Upper lobe of right lung (tissue), 1 donor: Measurements from ENCODE around the gene COL9A1. TPM values are rescaled to one million over a fixed set of nuclear protein-coding genes. Genes with fewer than 3 reads are reported as not detected.

ENCODE experiments used
- ATAC-seq: fragments of 200-7000 bp; cut with Tn5 transposase; one replicate; pipeline ENCODE4 v1.9.1; 2020; ENCODE audit warnings: mild to moderate bottlenecking, moderate library complexity
- DNase-seq: peaks from one replicate; pipeline ENCODE4 v3.0.0-alpha.2; 2020
- H3K27ac ChIP-seq: fragments of 200-600 bp; one replicate; pipeline ENCODE4 v1.8.0; 2022
- H3K27me3 ChIP-seq: fragments of 200-600 bp; one replicate; pipeline ENCODE4 v1.8.0; 2022; ENCODE audit warnings: mild to moderate bottlenecking
- H3K36me3 ChIP-seq: fragments of 200-600 bp; one replicate; pipeline ENCODE4 v1.8.0; 2022
- H3K4me1 ChIP-seq: fragments of 200-600 bp; one replicate; pipeline ENCODE4 v1.8.0; 2022
- H3K4me3 ChIP-seq: fragments of 200-600 bp; one replicate; pipeline ENCODE4 v1.8.0; 2022; ENCODE audit warnings: mild to moderate bottlenecking
- H3K9me3 ChIP-seq: fragments of 200-600 bp; one replicate; pipeline ENCODE4 v1.8.0; 2022
- intact Hi-C: fragments of 100-400 bp; cut with DNase I; formaldehyde crosslinking; loops from one replicate; pipeline ENCODE4 v1.11.0; 2022
- total RNA-seq: library from RNA; stranded (reverse); fragmentation: NEBNext Ultra II Directional; extraction: Animal tissue kit (Norgen Biotek cat#: 25700); gene quantifications from one replicate; pipeline ENCODE4 v1.2.1, GENCODE V29; 2021
- TF ChIP-seq, protein P1 (sequence below): fragments of 200-600 bp; IDR thresholded peaks from one replicate; pipeline ENCODE4 v1.8.0; 2022; ENCODE audit warnings: antibody characterized with exemption
- donor health status: DM: no; HTN: yes; CAD: no; lungs with severe emphysema.

Gene COL9A1
- total RNA-seq, 1 donor from 2014 or later = not detected

DNA sequence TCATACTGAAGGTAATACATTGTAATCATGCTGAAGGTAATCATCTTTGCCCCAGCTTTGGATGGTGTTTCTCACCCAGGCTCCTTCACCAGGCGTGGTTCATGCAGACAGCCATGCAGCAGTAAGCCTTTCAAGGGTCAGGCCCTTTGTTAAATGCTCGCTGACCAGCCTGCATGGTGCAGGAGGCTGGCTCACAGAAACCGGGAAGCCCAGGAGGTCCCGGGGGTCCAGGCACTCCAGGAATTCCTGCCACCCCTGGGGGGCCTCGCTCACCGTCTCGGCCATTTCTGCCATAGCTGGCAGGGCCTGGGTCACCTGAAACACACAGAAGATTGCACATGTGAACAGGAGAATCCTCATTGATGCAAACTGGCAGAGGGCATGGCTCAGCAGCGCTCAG lies 86.1 kb downstream of the COL9A1 start:
- TF ChIP-seq, protein P1, sequence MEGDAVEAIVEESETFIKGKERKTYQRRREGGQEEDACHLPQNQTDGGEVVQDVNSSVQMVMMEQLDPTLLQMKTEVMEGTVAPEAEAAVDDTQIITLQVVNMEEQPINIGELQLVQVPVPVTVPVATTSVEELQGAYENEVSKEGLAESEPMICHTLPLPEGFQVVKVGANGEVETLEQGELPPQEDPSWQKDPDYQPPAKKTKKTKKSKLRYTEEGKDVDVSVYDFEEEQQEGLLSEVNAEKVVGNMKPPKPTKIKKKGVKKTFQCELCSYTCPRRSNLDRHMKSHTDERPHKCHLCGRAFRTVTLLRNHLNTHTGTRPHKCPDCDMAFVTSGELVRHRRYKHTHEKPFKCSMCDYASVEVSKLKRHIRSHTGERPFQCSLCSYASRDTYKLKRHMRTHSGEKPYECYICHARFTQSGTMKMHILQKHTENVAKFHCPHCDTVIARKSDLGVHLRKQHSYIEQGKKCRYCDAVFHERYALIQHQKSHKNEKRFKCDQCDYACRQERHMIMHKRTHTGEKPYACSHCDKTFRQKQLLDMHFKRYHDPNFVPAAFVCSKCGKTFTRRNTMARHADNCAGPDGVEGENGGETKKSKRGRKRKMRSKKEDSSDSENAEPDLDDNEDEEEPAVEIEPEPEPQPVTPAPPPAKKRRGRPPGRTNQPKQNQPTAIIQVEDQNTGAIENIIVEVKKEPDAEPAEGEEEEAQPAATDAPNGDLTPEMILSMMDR = no peak
- Histone ChIP-seq H3K9me3 (no peaks in the 10 kb centered on the region), H3K36me3 (no peaks in the 10 kb centered on the region), H3K27ac (no peak overlapping the region), H3K4me1 (no peaks in the 10 kb centered on the region), H3K4me3 (no peak overlapping the region), H3K27me3 (peaks cover 5% of the 10 kb centered on the region)
- ATAC-seq = no peak
- no peak for DNase-seq
- intact Hi-C loops = no loop called here

DNA sequence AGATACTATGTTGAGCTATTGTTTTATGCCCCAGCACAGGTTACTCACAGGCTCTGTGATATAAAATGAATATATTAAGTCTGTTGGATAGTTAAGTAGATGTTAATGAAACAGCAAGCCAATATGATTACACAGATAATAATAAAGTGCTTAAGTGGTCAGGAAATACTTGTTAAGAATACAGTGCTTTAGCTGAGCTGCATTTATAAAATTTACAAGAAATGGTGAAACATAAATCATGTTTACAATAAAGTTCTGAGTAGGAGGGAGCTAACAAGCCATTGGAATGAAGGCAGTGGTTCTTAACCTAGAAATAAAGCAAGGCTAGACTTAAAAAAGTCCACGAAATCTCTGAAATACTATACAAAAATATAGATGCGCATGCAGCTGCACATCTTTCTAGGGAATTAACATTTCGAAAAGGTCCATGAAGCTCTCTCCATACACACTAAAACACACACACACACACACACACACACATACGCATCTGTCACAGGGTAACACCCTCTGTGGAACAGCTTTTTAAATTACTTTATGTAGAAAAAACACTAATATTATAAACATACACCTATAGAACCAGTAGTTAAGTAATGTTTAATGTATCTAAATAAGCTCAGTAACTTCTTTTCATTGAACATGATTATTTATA lies 87.3 kb downstream of the COL9A1 start:
- DNase-seq (no peak), ATAC-seq (no peak)
- Histone ChIP-seq H3K36me3 (no peaks in the 10 kb centered on the region), H3K9me3 (no peaks in the 10 kb centered on the region), H3K27ac (no peak overlapping the region), H3K27me3 (peaks cover 5% of the 10 kb centered on the region), H3K4me3 (no peak overlapping the region), H3K4me1 (no peaks in the 10 kb centered on the region)
- TF ChIP-seq, protein P1 = no peak
- intact Hi-C loops = no loop called here

DNA sequence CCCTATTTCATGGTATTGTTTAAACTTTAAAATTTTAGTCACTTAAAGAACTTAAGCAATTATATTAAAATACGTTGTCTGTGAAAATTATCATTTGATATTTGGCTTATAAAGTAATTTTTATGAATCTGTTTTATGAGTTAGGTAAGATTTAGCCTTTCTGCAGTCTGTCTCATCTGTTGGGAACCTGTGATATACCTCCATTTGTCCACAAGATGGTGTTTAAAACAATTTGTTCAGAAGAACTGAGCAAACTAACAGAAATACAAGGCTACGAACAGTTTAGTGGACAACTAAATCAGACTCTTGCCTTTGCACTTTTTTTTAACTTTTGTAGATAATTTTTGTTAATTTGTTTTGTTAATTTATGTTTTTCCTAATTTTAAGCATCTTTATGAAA lies 92.4 kb downstream of the COL9A1 start:
- H3K4me3 ChIP-seq = no peak overlapping the region
- ATAC-seq = no peak
- intact Hi-C loops = no loop called here

DNA sequence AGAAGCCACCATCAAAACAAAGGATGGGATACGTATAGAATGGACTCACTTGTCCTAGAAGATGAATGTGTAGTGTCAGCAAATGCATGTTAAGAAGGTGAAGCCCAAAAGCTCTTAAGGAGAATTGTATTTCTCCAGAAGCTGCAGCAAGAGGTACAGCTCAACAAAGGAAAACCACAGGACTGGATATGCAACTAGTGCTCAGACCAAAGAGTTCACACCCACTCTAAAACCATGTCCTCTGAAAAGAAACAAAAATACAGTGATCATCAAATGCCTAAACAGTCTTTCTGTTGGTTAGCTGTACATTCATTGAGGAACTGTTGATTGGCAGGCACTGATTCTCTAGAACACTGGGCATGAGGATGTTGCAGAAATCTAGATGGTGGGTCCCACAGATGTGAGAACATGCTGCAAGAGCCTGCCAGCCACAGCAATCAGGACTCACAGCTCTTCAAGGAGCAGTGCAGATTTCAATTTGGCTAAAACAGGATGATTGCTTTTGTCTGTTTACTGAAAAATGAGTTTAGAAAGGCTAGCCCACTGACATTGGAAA lies 94.6 kb downstream of the COL9A1 start:
- intact Hi-C loops = no loop called here
- H3K4me1 ChIP-seq = no peaks in the 10 kb centered on the region
- no peak overlapping the region for H3K4me3 ChIP-seq
- ATAC-seq (no peak), DNase-seq (no peak)
- no peaks in the 10 kb centered on the region for H3K36me3 ChIP-seq
- peaks cover 5% of the 10 kb centered on the region for H3K27me3 ChIP-seq
- no peaks in the 10 kb centered on the region for H3K9me3 ChIP-seq
- no peak overlapping the region for H3K27ac ChIP-seq
- TF ChIP-seq, protein P1 = no peak

More for the DNA sequence above, 92.4 kb downstream of the COL9A1 start:
- H3K27me3 ChIP-seq = peaks cover 5% of the 10 kb centered on the region
- no peaks in the 10 kb centered on the region for H3K36me3 ChIP-seq
- no peaks in the 10 kb centered on the region for H3K4me1 ChIP-seq
- TF ChIP-seq, protein P1 = no peak
- no peaks in the 10 kb centered on the region for H3K9me3 ChIP-seq
- no peak for DNase-seq
- no peak overlapping the region for H3K27ac ChIP-seq

DNA sequence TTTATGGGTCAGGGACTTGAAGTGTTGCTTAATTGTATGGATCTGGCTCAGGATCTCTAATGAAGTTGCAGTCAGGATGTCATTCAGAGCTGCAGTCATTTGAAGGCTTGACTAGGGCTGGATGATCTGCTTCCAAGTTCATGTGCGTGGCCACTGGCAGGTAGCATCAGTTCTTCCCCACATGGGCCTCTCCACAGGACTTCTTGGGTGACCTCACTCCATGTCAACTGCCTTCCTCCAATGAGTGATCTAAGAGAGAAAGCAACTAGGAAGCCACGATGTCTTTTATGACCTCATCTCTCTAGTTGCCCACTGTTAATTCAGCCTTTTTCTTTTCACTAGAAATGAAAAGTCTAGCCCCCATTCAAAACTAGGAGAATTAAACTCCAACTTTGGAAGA lies 104.1 kb downstream of the COL9A1 start:
- TF ChIP-seq, protein P1 = no peak
- DNase-seq (no peak), ATAC-seq (no peak)
- Histone ChIP-seq H3K9me3 (no peaks in the 10 kb centered on the region), H3K4me3 (no peak overlapping the region), H3K27me3 (peaks cover 4% of the 10 kb centered on the region), H3K36me3 (no peaks in the 10 kb centered on the region), H3K27ac (no peak overlapping the region), H3K4me1 (no peaks in the 10 kb centered on the region)
- intact Hi-C loops = no loop called here

DNA sequence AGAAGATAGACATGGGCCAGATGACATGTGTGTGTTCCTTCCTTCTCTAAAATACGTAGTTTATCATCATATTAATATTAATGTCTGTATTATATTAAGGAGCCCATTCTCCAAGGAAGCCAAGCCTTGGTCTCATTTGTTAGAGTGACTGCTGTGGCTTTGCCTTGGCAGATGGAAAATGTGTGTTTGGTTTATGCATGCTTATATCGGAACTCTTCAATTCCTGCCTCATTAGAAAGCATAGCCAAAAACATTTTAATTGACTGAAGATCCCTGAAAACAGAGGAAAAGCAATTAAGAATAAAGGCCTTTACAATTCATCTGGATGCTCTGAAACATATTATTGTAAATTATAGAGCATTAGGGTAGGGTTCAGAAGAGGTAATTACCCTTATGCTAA lies 106.4 kb downstream of the COL9A1 start:
- Histone ChIP-seq H3K4me3 (no peak overlapping the region), H3K9me3 (no peaks in the 10 kb centered on the region), H3K36me3 (no peaks in the 10 kb centered on the region), H3K27me3 (peaks cover 4% of the 10 kb centered on the region), H3K4me1 (no peaks in the 10 kb centered on the region), H3K27ac (no peak overlapping the region)
- intact Hi-C loops = no loop called here
- DNase-seq = no peak
- TF ChIP-seq, protein P1 = no peak
- no peak for ATAC-seq
